Measurements from ENCODE around the gene CCM2. TPM values are rescaled to one million over a fixed set of nuclear protein-coding genes. Genes with fewer than 3 reads are reported as not detected.

The CCM2 gene
- total and polyA plus RNA-seq, 2 of the 8 experiments (the other 6 are each of a cell fraction or from before 2014, with no cell fraction given), result 31.6 to 41.2 TPM

DNA sequence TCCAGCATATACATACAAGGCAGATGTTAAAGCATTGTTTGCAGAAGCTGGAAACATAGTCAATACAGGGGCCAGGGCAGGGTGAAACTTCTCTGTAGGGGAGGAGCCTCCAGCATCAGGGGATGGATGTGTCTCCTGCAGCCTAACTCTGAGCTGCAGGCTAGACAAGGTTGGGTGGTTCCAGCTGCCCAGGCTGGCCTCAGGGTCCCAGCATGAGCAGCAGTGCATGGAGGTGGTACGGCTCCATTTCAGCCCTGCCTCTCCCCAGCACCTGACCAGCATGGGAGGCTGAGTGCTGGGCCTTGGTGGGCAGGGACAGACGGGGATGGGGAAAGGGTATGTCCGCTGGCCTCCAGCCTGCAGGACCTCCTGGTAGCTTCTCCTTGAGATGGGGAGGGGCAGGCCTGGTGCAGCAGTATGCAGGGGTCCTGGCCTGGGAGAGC lies 118.9 kb downstream of the CCM2 start:
- Histone ChIP-seq H2BK5ac (ENCODE audit: low read depth, low read length) (no peak overlapping the region), H3K23me2 (ENCODE audit: low read depth, low read length) (no peaks in the 10 kb centered on the region), H3K14ac (ENCODE audit: insufficient read length) (no peak overlapping the region), H3K79me1 (ENCODE audit: low read depth, low read length) (no peaks in the 10 kb centered on the region), H3K27me3 (replicated peaks in 1 of 4; ENCODE audit: control insufficient read depth in 3 of 4, extremely low read depth in 1 of 4, insufficient read depth in 3 of 4, low read length in 3 of 4) (peaks cover 0 to 4% (median 1%) of the 10 kb centered on the region in 4 experiments; a peak in 1 of 7 replicates), H3K4me2 (ENCODE audit: insufficient read depth in 1 of 2, low read depth in 2 of 2, low read length in 2 of 2) (no peak overlapping the region), H3K23ac (ENCODE audit: insufficient read length) (no peak overlapping the region), H3K4me3 (ENCODE audit: extremely low read depth in 1 of 4, insufficient read depth in 2 of 4, low read depth in 3 of 4, low read length in 4 of 4) (no peak overlapping the region), H3K27ac (ENCODE audit: low read depth, low read length) (no peak overlapping the region), H3K56ac (replicated peaks; ENCODE audit: insufficient read length, low read depth, low read length) (no peak overlapping the region), H2BK120ac (replicated peaks; ENCODE audit: low read depth, low read length) (no peak overlapping the region), H2BK15ac (ENCODE audit: low read length) (no peak overlapping the region), H2AFZ (ENCODE audit: low read length) (no peak overlapping the region), H3K4ac (replicated peaks; ENCODE audit: insufficient read length, low read depth, low read length) (no peak overlapping the region), H2BK20ac (ENCODE audit: low read length) (no peak overlapping the region), H4K91ac (replicated peaks; ENCODE audit: insufficient read length, low read length) (no peak overlapping the region), H2AK5ac (ENCODE audit: low read depth, low read length) (no peak overlapping the region), H3K18ac (ENCODE audit: extremely low read depth, low read length) (no peak overlapping the region), H3K9me3 (ENCODE audit: insufficient read depth in 2 of 2, low read depth in 1 of 2, low read length in 1 of 2) (no peaks in the 10 kb centered on the region), H4K8ac (ENCODE audit: extremely low read depth, insufficient read depth, low read length) (no peak overlapping the region), H4K5ac (ENCODE audit: insufficient read length, low read depth, low read length) (no peak overlapping the region), H4K20me1 (replicated peaks in 1 of 2; ENCODE audit: control insufficient read depth in 1 of 2, insufficient read depth in 2 of 2, low read length in 2 of 2) (no peaks in the 10 kb centered on the region), H3K79me2 (ENCODE audit: control insufficient read depth in 1 of 2, insufficient read depth in 2 of 2, low read length in 2 of 2) (no peaks in the 10 kb centered on the region), H3K9ac (replicated peaks in 1 of 4; ENCODE audit: extremely low read depth in 1 of 4, low read depth in 3 of 4, low read length in 3 of 4) (no peak overlapping the region), H3K36me3 (ENCODE audit: control insufficient read depth in 2 of 4, insufficient read depth in 4 of 4, low read length in 3 of 4) (no peaks in the 10 kb centered on the region), H3K4me1 (replicated peaks in 1 of 4; ENCODE audit: control insufficient read depth in 3 of 4, insufficient read depth in 4 of 4, low read length in 3 of 4) (peaks cover 0 to 7% (median 4%) of the 10 kb centered on the region in 4 experiments; a peak in 5 of 7 replicates), H2BK12ac (ENCODE audit: low read depth, low read length) (no peak overlapping the region)
- 85% methylated on average over 3 of the region's 3 CpGs; no CpG with 5 or more reads in 1 of the 2 experiments for WGBS, 2 experiments (ENCODE audit: extremely low coverage in 1 of 2, insufficient coverage in 1 of 2, insufficient read length in 1 of 2, insufficient replicate concordance in 2 of 2, low coverage in 1 of 2, low lambda C conversion rate in 2 of 2, missing lambda C conversion rate in 1 of 2)
- DNase-seq (ENCODE audit: low read depth in 1 of 2, low spot score in 2 of 2) (no peak), FAIRE-seq (no peak)
- ChIA-PET CTCF (ENCODE audit: partially characterized antibody) (interaction anchor here (0.7 to 4.2 kb wide), 2 partner anchors 17 to 1432 kb away, joined by 3 to 21 read pairs; no protein-coding TSS in a partner anchor), POLR2A (ENCODE audit: partially characterized antibody) (interaction anchor here (1.0 to 1.3 kb wide), 2 partner anchors 16 to 133 kb away, joined by 3 to 4 read pairs; no protein-coding TSS in a partner anchor)
- TF ChIP-seq TAF1 (IDR thresholded peaks at IDR 0.05; ENCODE audit: low read depth, low read length) (no peak), RBBP5 (IDR thresholded peaks at IDR 0.05; ENCODE audit: borderline replicate concordance, low read depth, low read length) (no peak), KDM5A (IDR thresholded peaks at IDR 0.05; ENCODE audit: low read length) (no peak), FOSL1 (IDR thresholded peaks at IDR 0.05; ENCODE audit: insufficient read depth, low read depth, low read length) (no peak), CTBP2 (IDR thresholded peaks at IDR 0.05; ENCODE audit: borderline replicate concordance, insufficient read depth, insufficient read length, low read length) (no peak), EZH2 (IDR thresholded peaks at IDR 0.05; ENCODE audit: low read depth, low read length, severe bottlenecking) (no peak), BACH1 (IDR thresholded peaks at IDR 0.05; ENCODE audit: low read length) (no peak), SAP30 (IDR thresholded peaks at IDR 0.05; ENCODE audit: insufficient read depth, insufficient replicate concordance, low read length) (no peak), USF2 (IDR thresholded peaks at IDR 0.05; ENCODE audit: low read length) (no peak), NRF1 (IDR thresholded peaks at IDR 0.05; ENCODE audit: low read depth, low read length) (no peak)
- TF ChIP-seq, protein P1, sequence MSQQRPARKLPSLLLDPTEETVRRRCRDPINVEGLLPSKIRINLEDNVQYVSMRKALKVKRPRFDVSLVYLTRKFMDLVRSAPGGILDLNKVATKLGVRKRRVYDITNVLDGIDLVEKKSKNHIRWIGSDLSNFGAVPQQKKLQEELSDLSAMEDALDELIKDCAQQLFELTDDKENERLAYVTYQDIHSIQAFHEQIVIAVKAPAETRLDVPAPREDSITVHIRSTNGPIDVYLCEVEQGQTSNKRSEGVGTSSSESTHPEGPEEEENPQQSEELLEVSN (IDR thresholded peaks at IDR 0.05), result no peak

Measured in H1 (cell line).